B cell (primary cell): ENCODE measurements around the gene SERTAD4.
"Not testable (repeated sequence)": the region's sequence is repeated elsewhere in the genome, so short reads cannot be mapped to it uniquely, and the experiment has no call there.

Experiments
- EZH2 ChIP-seq: IDR thresholded peaks from 2 replicates; pipeline ENCODE4 v1.6.1; 2012; ENCODE audit warnings: borderline replicate concordance, low read depth, mild to moderate bottlenecking, moderate library complexity, low read length; ENCODE audit not compliant: insufficient read depth, poor library complexity, severe bottlenecking
- TF ChIP-seq, protein P1 (sequence below): fragments of 200-600 bp; IDR thresholded peaks from one replicate; pipeline ENCODE4 v1.8.0; 2022; ENCODE audit warnings: antibody characterized with exemption, mild to moderate bottlenecking

DNA sequence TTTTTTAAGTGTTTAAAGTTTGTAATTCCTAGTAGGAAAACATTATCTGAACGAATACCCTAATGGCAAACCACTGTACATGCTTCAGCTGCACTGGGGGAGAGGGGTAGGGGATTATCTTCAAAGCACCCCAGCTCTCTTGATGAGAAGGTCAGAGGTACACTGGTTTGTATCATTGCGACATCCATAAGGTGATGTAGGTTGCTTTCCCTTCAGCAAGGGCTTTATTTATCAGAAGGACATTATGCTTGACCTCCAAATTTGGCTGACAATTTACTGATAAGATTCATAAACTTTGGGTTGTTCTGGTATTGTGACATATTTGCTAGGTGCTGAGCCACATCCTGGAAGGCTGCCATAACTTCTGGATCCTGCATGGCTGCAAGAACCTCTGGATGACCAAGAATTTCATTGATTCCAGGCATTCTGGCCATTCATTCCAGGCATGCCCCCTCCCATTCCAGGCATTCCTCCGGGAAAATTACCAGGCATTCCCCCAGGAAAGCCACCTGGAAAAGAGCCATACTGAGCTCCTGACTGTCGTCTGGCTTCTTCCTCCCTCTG lies 32.9 kb downstream of the SERTAD4 start:
- TF ChIP-seq, protein P1, sequence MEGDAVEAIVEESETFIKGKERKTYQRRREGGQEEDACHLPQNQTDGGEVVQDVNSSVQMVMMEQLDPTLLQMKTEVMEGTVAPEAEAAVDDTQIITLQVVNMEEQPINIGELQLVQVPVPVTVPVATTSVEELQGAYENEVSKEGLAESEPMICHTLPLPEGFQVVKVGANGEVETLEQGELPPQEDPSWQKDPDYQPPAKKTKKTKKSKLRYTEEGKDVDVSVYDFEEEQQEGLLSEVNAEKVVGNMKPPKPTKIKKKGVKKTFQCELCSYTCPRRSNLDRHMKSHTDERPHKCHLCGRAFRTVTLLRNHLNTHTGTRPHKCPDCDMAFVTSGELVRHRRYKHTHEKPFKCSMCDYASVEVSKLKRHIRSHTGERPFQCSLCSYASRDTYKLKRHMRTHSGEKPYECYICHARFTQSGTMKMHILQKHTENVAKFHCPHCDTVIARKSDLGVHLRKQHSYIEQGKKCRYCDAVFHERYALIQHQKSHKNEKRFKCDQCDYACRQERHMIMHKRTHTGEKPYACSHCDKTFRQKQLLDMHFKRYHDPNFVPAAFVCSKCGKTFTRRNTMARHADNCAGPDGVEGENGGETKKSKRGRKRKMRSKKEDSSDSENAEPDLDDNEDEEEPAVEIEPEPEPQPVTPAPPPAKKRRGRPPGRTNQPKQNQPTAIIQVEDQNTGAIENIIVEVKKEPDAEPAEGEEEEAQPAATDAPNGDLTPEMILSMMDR = not testable (repeated sequence)
- TF ChIP-seq EZH2 = not testable (repeated sequence)
